ENCODE results near the gene TMEM127.

The TMEM127 gene

GRCh38 chr2:96203130-96204028 is 62.4 kb downstream of the TMEM127 start:
- DNase-seq = no peak

- DNase-seq = no peak
Observed at GRCh38 chr2:96202152-96202854, 63.5 kb downstream of the TMEM127 start.

GRCh38 chr2:96201338-96201737 is 64.5 kb downstream of the TMEM127 start:
- no peak for DNase-seq

- DNase-seq = no peak
Observed at GRCh38 chr2:96198921-96199320, 66.9 kb downstream of the TMEM127 start.

Data from stimulated activated CD4-positive, alpha-beta T cell treated with anti-CD3 and anti-CD28 coated beads, Interleukin-4, amount 100 ng/mL, for 24 hours (primary cell).